DND-41 (cell line): ENCODE data around the gene KDELR1.
"Not testable (repeated sequence)": the region's sequence is repeated elsewhere in the genome, so short reads cannot be mapped to it uniquely, and the experiment has no call there.

Experiments
- ATAC-seq: fragments of 200-7000 bp; cut with Tn5 transposase; 3 replicates; pipeline ENCODE4 v1.9.1; 2021; ENCODE audit warnings: low read depth; ENCODE audit not compliant: insufficient read depth
- DNase-seq: peaks from one replicate; pipeline ENCODE4 v3.0.0-alpha.2; 2020
- H2AFZ ChIP-seq: 2 replicates; pipeline ENCODE4 v1.6.0; 2012; ENCODE audit warnings: low read depth, low read length
- H3K27ac ChIP-seq: 2 replicates; pipeline ENCODE4 v1.5.1; 2012; ENCODE audit warnings: low read length, inconsistent platforms
- H3K27me3 ChIP-seq: fragments of 200-600 bp; sonication (generic); 2 replicates; pipeline ENCODE4 v1.6.0; 2012; ENCODE audit warnings: low read length, mild to moderate bottlenecking, inconsistent platforms; ENCODE audit not compliant: insufficient read depth, poor library complexity
- H3K36me3 ChIP-seq: 2 replicates; pipeline ENCODE4 v1.5.1; 2012; ENCODE audit warnings: low read length, inconsistent platforms; ENCODE audit not compliant: insufficient read depth
- H3K4me1 ChIP-seq: 2 replicates; pipeline ENCODE4 v1.5.1; 2012; ENCODE audit warnings: mild to moderate bottlenecking, low read length; ENCODE audit not compliant: insufficient read depth
- H3K4me2 ChIP-seq: 2 replicates; pipeline ENCODE4 v1.6.0; 2012; ENCODE audit warnings: mild to moderate bottlenecking, moderate library complexity, low read length, inconsistent platforms; ENCODE audit not compliant: insufficient read depth
- H3K4me3 ChIP-seq, 2 experiments: fragments of 200-600 bp in 1 of 2; shearing (Covaris generic) in 1 of 2; 2 replicates each; pipeline ENCODE4 v1.5.1; 2012 to 2016; ENCODE audit warnings: inconsistent platforms in 2 of 2, low read length in 2 of 2, mild to moderate bottlenecking in 2 of 2, low read depth in 1 of 2, moderate library complexity in 1 of 2
- H3K79me2 ChIP-seq: 2 replicates; pipeline ENCODE4 v1.6.0; 2012; ENCODE audit warnings: low read length, inconsistent platforms; ENCODE audit not compliant: insufficient read depth
- H3K9ac ChIP-seq: 2 replicates; pipeline ENCODE4 v1.6.0; 2012; ENCODE audit warnings: low read depth, mild to moderate bottlenecking, inconsistent platforms, low read length, moderate library complexity
- H3K9me3 ChIP-seq: 2 replicates; pipeline ENCODE4 v1.5.1; 2012; ENCODE audit warnings: low read length, moderate library complexity, mild to moderate bottlenecking, inconsistent platforms; ENCODE audit not compliant: insufficient read depth, severe bottlenecking
- H4K20me1 ChIP-seq: 2 replicates; pipeline ENCODE4 v1.6.0; 2012; ENCODE audit warnings: low read length; ENCODE audit not compliant: insufficient read depth
- CTCF ChIP-seq: IDR thresholded peaks from 2 replicates; pipeline ENCODE4 v1.5.1; 2012; ENCODE audit warnings: borderline replicate concordance, low read length, moderate library complexity, mild to moderate bottlenecking; ENCODE audit not compliant: poor library complexity, severe bottlenecking; ENCODE audit errors: extremely low read depth
- EZH2 ChIP-seq: IDR thresholded peaks from 3 replicates; pipeline ENCODE4 v1.6.1; 2012; ENCODE audit warnings: borderline replicate concordance, low read depth, mild to moderate bottlenecking, moderate library complexity, low read length, inconsistent platforms; ENCODE audit not compliant: severe bottlenecking

KDELR1 gene

GRCh38 chr19:48393559-48394330, 2.4 kb upstream of the KDELR1 start, which contains the start of gene GRIN2D:
Gene GRIN2D (plus strand): TSS chr19:48393668. CDS start chr19:48398393, 4,725 bp downstream.
- Histone ChIP-seq H3K4me1 (peaks cover 20% of the 10 kb centered on the region), H3K27ac (no peak within 1 kb of the TSS), H3K9ac (no peak within 1 kb of the TSS), H3K9me3 (no peaks in the 10 kb centered on the region), H4K20me1 (0 out of 2 replicates have a peak, but pooled peaks cover 4% of the 10 kb centered on the region), H3K79me2 (peaks cover 23% of the 10 kb centered on the region), H3K4me3 (no peak within 1 kb of the TSS), H3K27me3 (peaks cover 45% of the 10 kb centered on the region), H3K4me2 (0 out of 2 replicates have a peak within 1 kb of the TSS, but pooled peaks have one; percentile 33), H2AFZ (no peak within 1 kb of the TSS), H3K36me3 (peaks cover 8% of the 10 kb centered on the region)
- TF ChIP-seq EZH2 = no peak
- no peak for TF ChIP-seq CTCF
- ATAC-seq = no peak
- peak; percentile 30 for DNase-seq

- ATAC-seq (no peak), DNase-seq (no peak)
- Histone ChIP-seq H2AFZ (no peak overlapping the region), H3K36me3 (peaks cover 15% of the 10 kb centered on the region), H3K27ac (no peak overlapping the region), H4K20me1 (0 out of 2 replicates have a peak, but pooled peaks cover 4% of the 10 kb centered on the region), H3K9me3 (no peaks in the 10 kb centered on the region), H3K4me1 (peaks cover 20% of the 10 kb centered on the region), H3K4me3 (no peak overlapping the region), H3K79me2 (peaks cover 25% of the 10 kb centered on the region), H3K27me3 (peaks cover 45% of the 10 kb centered on the region), H3K4me2 (no peak overlapping the region), H3K9ac (no peak overlapping the region)
- TF ChIP-seq EZH2 = no peak
- TF ChIP-seq CTCF = no peak
Observed at GRCh38 chr19:48392860-48393558, 1.7 kb upstream of the KDELR1 start.

- peak overlapping the region; percentile 85 for H3K9ac ChIP-seq
Observed at GRCh38 chr19:48392006-48392344, 624 bp upstream of the KDELR1 start.

More at GRCh38 chr19:48392006-48392344, 624 bp upstream of the KDELR1 start:
- H3K9me3 ChIP-seq, H4K20me1 ChIP-seq, DNase-seq, H3K27ac ChIP-seq, ATAC-seq: not testable (repeated sequence)
- Histone ChIP-seq H3K79me2 (peaks cover 27% of the 10 kb centered on the region), H3K4me2 (peak overlapping the region; percentile 76), H3K27me3 (peaks cover 39% of the 10 kb centered on the region), H2AFZ (peak overlapping the region; percentile 82), H3K4me1 (peaks cover 20% of the 10 kb centered on the region), H3K36me3 (peaks cover 25% of the 10 kb centered on the region), H3K4me3 (peak overlapping the region in 1 of 2 experiments; percentile 85; a peak in 1 of 4 replicates)
